ENCODE data around the gene IL17D.
"Not testable (repeated sequence)": the region's sequence is repeated elsewhere in the genome, so short reads cannot be mapped to it uniquely, and the experiment has no call there.

The IL17D gene, protein sequence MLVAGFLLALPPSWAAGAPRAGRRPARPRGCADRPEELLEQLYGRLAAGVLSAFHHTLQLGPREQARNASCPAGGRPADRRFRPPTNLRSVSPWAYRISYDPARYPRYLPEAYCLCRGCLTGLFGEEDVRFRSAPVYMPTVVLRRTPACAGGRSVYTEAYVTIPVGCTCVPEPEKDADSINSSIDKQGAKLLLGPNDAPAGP
- 0 to 0.39 (median 0.08) reads per million in 4 donors for total RNA-seq

DNA sequence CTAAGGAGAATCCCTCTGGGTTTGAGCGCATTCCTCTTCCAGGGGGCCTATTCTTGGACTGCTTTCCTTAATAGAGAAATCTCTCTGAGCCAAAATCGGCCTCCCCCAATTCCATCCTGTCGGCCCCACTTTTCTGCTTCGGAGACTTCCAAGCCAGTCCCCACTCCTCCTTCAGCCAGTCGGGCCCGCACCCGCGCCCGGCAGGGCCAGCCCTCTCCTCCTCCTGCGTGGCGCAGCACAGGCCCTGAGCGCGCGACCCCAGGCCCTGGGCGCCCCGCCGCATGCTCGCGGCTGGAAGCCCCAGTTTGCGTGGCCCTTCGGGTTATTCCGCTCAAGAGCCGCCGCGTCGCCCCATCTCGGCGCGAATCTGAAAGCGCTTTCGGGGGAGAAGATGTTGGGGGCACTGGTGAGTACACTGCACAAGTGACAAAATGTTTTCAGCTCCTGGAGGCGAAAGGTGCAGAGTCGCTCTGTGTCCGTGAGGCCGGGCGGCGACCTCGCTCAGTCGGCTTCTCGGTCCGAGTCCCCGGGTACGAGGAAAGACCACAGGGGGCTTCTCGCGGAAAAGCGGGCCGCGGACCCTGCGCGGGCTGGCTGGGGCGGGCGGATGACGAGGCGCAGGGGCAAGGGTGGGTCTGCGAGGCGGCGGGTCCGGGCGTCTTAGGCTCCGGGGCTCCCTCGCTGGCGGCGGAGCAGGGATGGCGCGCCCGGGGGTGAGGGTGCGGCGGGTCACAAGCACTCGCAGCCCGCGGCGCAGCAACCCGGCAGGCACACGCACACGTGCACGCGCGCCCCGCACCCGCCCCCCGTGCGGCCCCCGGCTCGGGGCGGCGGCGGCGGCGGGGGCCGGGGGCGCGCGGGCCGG is at the start of gene IL17D:
Gene IL17D (plus strand): TSS at position 785 of the 865 bp plus-strand sequence. CDS start 303 bp downstream, outside the sequence.
- DNase-seq, result peak in 3 of 5 donors; percentile 22 to 29 (median 25)

DNA sequence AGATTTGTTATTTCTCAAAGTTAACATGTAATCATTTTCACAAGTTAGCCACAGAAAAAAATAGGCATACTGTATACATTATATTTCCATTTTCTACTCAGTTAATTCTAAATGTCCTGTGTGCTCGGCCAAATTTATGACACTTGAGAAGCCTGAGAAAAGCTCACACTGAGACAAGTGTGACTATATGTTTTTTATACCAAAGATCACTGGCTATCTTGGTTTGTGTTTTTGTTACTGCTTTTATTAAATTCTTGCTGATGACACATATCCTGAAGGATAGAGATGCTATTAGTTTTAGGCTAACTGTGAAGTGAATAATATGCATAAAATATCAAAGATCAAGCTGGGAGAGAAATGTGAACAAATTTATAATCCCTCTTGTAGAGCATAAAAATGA is 49.3 kb upstream of the IL17D start:
- no peak for DNase-seq

DNA sequence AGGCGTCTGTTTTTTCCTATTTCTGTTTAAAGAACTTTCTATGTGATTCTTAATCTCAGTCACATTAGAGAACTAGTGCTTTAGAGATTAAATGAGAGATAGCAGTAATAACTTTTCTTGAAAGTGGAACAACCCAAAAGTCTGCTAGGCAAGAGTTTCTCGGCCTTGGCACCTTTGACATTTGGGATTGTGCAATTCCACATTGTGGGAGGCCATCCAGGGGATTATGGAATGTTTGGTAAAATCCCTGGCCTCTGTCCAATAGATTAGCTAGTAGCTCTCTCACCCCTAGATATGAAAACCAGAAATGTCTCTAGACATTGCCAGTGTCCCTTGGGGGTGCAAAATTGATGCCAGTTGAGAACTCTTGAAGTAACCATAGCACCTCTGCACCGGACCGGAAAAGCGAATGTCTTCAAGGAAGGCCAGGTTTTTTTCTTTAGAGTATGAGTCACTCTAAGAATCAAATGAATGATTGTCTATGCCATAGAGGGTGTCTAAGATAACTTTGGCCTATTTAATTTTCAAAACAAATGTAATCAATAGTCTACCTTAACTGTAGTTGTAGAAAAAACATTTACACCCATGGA is 45.0 kb upstream of the IL17D start:
- DNase-seq, result no peak

DNA sequence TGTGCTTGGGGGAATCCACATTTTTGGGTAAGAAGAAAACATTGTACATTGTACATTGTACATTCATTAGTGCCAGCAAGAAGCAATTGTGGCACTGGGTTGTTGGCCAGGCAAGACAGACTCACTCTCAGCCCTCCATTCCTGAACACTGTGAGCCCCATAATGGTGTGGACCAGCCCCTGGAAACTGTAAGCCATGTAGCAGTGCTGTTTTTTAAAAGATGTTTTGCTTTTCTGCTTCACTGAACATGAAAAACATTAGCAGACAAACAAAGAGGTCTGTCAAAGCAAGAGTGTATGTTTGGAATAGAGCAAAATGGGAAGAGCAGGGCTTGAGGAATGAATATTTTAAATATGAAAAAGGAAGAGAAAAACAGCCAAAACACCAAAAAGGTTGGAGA is 39.1 kb upstream of the IL17D start:
- DNase-seq, result no peak

DNA sequence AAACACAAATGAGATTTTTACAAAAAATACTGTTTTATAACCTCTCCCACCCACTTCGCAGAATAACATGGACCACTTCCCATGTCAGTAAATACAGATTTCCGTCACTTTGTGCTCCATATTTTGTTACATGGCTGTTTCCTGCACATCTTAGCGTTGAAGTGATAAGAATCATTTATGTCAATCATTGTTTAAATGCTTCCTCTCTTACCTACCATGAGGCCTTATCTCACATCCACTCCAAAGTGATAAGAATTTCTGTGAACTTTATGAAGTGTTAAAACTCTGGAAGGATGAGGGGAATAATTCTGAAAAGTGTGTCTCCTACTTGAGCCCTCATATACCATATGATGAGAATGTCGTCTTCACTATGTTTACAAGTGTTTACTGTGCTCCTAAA is 36.6 kb upstream of the IL17D start:
- DNase-seq, result no peak

DNA sequence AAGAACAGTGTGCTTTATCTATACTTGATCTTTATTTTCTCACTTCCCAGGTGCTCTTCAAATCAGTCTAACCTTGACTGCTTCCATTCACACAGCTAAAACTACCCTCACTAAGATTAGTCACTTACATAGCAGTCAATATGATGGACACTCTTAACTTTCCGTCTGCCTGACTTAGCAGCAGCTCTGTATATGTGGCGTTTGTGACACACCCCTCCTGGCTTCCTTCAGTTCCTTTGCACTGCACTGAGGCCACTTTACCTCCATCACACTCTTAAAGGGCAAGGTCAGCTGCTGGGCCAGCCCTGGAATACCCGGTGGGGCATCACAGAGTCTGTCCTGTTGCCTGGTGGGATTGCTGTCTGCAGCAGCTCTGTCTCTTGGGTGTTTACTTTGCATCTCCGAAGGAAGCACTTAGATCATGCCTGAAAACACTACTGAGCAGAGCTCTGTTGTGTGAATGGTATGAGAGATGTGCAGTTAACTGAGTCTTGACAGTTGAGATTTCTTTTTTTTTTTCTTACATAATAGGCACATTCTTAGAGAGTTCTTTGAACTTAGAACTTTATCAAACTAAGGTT is 35.6 kb upstream of the IL17D start:
- DNase-seq, result no peak

DNA sequence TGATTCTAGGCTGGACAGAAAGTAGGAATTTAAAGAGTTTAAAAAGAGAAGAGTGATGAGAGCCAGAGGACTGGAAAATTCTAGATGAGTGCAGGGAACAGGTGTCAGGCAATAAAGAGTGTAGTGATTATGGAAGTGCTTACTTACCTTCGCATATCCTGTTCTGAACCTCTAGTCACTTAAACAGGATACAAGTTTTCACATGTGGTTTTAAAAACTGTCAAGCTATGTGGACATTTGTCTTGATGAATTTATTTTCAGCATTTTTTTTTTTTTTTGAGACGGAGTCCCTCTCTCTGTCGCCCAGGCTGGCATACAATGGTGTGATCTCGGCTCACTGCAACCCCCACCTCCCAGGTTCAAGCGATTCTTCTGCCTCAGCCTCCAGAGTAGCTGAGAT is 34.3 kb upstream of the IL17D start:
- DNase-seq, result peak in 1 of 5 donors; percentile 15

DNA sequence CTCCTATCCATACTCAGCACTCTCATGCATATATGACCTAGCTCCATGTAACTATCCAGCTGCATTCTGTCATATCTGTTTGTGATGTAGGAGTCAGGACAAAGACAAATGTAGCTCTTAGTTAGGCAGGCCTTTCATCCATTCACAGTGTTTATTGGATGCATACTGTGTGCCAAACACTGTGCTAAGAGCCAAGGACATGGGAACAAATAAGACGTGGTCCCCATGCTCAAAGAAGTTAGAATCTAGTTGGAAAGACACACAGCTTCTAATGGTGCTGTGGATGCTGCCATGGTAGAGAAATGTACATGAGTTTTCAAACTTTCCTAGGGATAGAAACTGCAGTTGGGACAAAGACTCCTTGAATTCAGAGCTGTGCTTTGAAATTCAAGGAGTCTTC is 31.7 kb upstream of the IL17D start:
- no peak for DNase-seq

DNA sequence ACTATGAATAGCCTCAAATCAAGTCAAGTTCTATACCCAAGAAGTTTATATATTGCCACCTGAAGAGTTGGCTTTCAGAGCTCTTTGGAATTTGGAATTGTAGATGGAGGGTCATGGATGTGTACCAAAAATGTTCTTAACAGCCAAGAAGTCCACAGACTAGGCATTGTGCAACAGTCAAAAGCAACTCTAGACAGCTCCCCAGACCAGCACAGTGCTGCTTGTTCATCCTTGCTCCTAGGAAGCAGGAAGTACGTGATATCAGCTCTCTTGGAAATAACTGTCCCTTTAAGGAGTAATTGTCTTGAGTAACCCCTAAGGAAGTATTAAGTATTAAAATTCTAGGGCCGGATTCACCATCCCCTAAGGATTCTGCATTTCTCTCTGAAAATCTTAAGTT is 30.7 kb upstream of the IL17D start:
- no peak for DNase-seq

DNA sequence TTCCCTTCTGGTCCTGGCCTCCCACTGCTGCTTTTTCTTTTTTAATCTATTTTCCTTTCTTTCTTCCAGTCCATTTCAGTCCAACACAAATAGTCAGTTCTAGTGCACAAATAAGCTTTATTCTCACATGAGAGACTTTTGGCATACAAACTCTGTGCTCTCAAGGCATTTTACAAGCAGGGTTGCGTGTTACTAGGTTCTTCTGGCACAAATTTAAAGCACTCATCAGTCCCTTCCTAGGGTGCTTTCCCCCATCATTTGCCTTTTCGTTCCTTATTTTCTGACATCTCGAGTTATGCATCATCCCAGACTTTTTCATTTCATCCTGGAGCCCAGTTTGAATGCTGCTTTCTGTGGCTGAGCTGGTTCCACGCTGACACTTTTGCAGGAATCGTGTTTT is 29.8 kb upstream of the IL17D start:
- no peak for DNase-seq

DNA sequence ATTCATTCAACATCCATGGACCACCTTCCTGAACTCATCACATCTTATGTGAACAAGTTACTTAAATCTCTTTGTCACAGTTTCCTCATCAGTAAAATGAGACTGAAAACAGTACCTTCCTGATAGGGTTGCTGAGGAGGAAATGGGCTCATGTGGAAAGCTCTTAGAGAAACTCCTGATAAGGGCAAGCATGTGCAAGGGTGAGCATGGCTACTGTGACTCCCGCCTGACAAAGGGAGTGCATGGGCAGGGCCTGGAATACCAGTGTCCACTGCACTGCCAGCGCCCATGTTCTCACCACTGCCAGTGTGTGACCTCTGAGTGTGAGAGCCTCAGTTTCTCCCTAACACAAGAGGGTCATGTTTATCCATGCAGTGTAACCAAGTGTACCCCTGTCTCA is 27.3 kb upstream of the IL17D start:
- DNase-seq, result no peak

DNA sequence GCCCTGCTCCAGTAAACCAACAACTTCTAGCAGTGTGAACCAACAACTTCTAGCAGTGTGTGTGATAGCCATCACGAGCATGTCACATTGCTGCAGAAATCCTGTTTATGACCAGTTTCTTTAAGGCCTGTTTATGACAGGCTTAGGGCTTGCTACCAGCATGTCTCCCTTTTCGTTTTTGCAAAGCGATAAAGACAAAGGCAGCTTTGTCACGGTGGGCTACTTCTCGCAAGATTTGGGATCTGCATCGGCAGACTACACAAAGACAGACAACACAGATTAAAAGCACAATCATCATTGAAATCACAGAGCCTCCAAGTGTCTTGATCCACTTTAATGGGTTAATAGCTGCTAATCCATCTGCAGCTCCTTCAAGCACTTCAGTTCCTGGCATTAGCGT is 24.9 kb upstream of the IL17D start:
- DNase-seq, result not testable (repeated sequence)

DNA sequence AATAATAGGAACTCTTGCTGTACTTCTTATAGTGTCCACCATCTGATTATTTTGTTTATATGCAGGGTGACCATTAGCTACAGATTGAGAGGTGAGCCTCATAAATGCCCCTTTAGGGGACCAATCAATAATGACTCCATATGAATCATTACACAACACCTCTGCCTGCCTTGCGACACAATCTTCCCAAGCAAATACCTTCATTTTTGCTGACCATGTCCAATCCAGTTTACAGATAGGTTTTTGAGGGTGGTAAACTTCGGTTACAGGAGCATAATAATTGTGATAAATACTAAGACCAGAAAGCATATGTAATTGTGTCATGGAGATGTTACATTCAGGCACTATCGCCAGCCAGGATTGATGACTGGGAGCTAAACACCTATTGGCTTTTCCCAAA is 23.6 kb upstream of the IL17D start:
- no peak for DNase-seq

DNA sequence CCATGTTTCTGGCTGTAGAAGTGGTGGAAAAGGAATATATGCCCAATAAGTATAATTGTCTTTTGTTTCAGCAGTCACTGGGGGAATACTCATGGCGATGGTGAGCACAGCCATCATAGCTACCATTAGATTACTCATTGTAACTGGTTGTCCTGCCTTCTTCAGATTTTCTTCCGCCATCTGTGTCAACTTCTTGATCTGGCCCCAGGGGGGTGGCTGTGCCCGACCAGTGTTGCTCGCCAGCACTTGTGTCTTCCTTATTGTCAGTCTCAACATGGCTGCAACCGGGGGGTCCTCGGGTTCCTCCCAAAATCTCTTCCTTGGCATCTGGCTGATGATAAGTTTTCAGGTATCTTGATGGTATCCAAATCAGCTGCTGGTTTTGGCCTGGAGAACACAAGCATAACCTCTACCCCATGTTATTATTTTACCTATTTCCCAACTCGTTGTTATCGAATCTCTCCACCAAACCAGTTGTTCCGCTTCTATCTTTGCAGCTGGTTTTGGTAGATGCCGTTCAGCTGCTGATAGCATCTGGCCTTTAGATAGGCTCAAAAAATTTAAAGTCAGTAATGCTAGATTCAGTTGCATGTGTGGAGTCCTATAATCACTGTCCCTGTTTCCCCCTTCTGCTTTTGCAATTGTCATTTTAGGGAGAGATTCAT is 23.0 kb upstream of the IL17D start:
- DNase-seq, result no peak

DNA sequence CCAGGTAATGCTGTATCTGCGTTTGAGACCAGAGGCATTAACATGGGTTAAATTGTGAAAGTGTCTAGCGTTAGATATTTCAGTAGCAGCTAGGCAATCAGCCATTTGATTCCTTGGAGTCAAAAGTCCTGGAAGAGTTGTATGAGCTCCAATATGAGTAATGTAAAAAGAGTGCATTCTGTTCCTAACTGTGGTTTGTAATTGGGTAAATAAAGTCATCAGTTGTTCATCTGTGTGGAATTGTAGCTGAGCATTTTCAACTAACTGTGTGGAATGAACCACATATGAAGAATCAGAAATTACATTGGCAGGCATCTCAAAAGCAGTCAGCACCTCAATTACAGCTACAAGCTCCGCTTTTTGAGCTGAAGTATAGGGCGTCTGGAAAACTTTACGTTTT is 22.0 kb upstream of the IL17D start:
- DNase-seq, result not testable (repeated sequence)

DNA sequence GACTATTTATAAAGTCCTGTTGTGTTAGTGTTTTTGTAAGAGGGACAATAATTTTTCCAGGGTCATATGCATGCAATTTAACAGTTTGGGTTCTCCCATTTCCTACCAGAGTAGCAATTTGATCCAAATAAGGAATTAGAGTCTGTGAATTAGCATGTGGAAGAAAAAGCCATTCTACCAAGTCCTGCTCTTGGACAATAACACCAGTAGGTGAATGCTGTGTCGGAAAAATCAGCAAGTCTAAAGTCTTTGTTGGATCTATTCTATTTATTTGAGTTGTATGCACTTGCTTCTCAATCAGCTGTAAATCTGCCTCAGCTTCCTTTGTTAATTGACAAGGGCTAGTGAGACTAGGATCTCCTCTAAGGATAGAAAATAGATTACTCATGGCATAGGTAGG is 21.4 kb upstream of the IL17D start:
- DNase-seq, result no peak

DNA sequence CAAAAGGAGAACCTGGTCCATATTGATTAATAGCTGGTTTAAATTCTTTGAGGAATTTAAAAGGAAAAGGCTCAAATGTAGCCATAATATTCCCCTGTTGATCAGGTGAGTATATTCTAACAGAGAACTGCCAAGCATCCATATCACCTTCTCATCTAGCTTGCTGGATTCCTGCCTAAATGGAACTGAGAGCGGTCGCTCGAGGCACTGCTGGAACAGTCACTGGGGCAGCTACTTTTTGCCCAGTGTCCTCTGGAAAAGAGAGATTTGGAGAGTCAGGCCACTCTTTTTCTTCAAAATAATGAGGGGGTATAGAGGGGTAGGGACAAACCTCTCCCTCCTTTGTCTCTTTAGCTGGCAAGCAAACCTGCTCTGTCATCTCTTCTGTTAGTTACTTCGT is 19.5 kb upstream of the IL17D start:
- no peak for DNase-seq

DNA sequence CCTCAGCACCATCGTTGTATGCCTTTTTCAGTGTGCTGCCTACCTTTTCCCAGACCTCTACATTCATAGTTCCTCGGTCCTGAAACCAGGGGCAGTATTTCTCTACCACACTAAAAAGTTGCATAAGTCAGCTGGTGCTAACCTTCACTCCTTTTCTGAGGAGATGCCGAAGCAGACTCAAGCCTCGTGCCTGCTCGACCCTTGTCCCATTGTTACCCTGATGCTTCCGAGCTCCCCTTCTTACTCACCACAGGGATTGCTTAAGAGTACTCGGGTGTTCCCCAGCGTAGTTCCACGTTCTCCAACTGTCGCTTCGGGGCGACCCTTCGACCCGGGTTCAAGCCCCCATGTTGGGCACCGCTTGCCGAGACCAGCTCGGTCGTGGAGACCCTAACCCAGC is 19.0 kb upstream of the IL17D start:
- DNase-seq, result no peak

DNA sequence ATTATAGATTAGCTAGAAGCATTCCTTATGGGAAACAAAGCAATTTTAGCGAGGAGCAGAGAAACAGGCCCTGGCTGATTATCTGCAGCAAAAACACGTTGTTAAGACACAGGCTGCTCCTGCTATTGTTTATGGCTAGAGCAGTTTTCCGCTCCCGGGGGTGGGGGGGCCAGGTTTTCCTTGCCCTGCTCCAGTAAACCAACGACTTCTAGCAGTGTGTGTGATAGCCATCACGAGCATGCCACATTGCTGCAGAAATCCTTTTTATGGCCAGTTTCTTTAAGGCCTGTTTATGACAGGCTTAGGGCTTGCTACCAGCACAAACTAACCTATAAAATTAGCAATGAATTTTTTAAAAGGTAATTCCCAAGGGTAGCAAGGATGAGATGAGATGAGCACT is 18.4 kb upstream of the IL17D start:
- DNase-seq, result no peak

DNA sequence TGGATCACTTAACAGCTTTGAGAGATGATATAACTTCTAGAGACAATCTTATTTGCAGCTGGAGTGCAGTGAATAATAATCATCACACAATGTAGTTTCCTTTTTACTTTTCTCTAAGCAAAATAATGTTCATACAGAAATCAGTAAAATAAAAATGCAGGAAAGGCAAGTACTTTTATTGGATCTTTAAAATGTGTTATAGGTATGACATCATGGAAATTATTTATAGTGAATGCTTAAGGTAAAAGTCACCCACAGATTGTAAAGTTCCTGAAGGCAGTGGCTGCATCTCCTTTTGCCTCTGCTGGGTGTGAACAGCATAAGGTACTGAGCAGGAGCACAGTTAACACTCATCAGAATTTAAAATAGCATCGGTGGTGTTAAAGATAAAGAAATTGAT is 17.3 kb upstream of the IL17D start:
- DNase-seq, result no peak

DNA sequence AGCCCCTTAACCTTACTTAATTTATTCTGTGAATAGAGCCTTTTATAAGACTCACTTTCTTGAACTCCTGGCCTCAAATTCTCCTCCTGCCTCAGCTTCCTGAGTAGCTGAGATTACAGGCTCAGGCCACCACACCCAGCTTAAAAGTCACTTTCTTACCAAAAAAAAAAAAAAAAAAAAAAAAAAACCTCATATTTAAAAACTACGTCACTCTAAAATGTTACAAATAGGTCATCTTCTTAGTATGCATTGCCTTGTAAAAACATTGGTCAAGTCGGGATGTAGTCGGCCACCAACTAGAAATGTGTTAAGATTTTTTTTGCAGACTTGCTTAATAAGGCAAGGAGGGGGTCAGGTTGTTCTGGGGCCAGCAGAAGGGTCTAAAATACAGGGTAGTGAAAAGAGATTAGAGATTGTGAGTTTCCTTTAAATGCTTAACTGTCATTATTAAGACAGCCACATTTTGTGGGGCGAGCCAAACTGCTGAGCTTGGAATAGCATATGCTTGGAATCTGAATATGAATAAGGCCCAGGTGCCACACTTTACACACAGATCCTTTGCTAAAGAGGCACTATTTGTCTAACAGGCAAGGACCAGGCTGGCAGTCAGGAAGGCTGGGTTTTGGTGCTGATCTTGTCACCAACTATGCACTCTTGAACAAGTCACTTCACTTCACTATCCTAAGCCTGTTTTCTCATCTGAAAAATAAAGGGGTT is 16.5 kb upstream of the IL17D start:
- no peak for DNase-seq

DNA sequence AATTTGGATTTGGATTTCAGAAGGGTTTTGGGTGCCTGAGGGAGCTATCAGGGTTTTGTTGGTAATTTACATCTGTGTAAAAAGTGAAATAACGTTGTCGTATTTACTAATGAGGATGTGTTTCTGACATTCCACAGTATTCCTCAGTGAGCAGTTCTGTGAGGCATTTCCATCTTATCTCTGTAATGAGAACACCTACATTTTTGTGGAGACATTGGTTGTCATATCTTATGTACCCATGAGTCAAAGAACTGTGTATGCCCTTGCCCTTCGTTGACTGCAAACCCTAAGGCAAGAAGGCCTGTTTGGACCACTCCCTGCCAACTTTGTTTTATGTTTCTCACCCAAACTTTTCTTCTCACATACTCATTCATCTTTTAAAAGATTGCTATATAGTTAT is 14.2 kb upstream of the IL17D start:
- no peak for DNase-seq
